Stimulated activated naive CD4-positive, alpha-beta T cell treated with Interleukin-2 at 50 U/mL for 16 hours (primary cell): ENCODE measurements around the gene ANXA3.
"Not testable (repeated sequence)": the region's sequence is repeated elsewhere in the genome, so short reads cannot be mapped to it uniquely, and the experiment has no call there.

Experiments
- DNase-seq: peaks from one replicate; lab custom pipeline; 2025; lab: John Stamatoyannopoulos, UW

The ANXA3 gene

GRCh38 chr4:78551420-78552351 lies at the start of gene ANXA3:
Gene ANXA3 (plus strand): TSS chr4:78551770. CDS start chr4:78554474, 2,704 bp downstream.
- no peak for DNase-seq

GRCh38 chr4:78506260-78506659 lies 45.3 kb upstream of the ANXA3 start:
- not testable (repeated sequence) for DNase-seq

- no peak for DNase-seq
Measured at GRCh38 chr4:78509043-78509442, 42.5 kb upstream of the ANXA3 start.

- no peak for DNase-seq
Measured at GRCh38 chr4:78510108-78510507, 41.5 kb upstream of the ANXA3 start.

- no peak for DNase-seq
Measured at GRCh38 chr4:78510681-78511080, 40.9 kb upstream of the ANXA3 start.

GRCh38 chr4:78512357-78512920 lies 39.1 kb upstream of the ANXA3 start:
- DNase-seq: no peak

- no peak for DNase-seq
Measured at GRCh38 chr4:78513411-78513975, 38.1 kb upstream of the ANXA3 start.

- no peak for DNase-seq
Measured at GRCh38 chr4:78517050-78517652, 34.4 kb upstream of the ANXA3 start.

- no peak for DNase-seq
Measured at GRCh38 chr4:78518561-78518960, 33.0 kb upstream of the ANXA3 start.

- no peak for DNase-seq
Measured at GRCh38 chr4:78519962-78520361, 31.6 kb upstream of the ANXA3 start.

GRCh38 chr4:78520808-78521226 lies 30.8 kb upstream of the ANXA3 start:
- DNase-seq: no peak

- no peak for DNase-seq
Measured at GRCh38 chr4:78524009-78524408, 27.6 kb upstream of the ANXA3 start.

GRCh38 chr4:78525559-78525958 lies 26.0 kb upstream of the ANXA3 start:
- no peak for DNase-seq

- DNase-seq: no peak
Measured at GRCh38 chr4:78527103-78527502, 24.5 kb upstream of the ANXA3 start.

GRCh38 chr4:78527555-78527954 lies 24.0 kb upstream of the ANXA3 start:
- DNase-seq: no peak

- DNase-seq: no peak
Measured at GRCh38 chr4:78528327-78528726, 23.2 kb upstream of the ANXA3 start.

- no peak for DNase-seq
Measured at GRCh38 chr4:78529569-78530209, 21.9 kb upstream of the ANXA3 start.

GRCh38 chr4:78532046-78532445 lies 19.5 kb upstream of the ANXA3 start:
- DNase-seq: no peak

GRCh38 chr4:78533854-78534253 lies 17.7 kb upstream of the ANXA3 start:
- no peak for DNase-seq

GRCh38 chr4:78534286-78534955 lies 17.1 kb upstream of the ANXA3 start:
- DNase-seq: no peak

GRCh38 chr4:78542373-78542772 lies 9.2 kb upstream of the ANXA3 start:
- no peak for DNase-seq
